Osteoblast (primary cell): ENCODE measurements around the gene RGS13. TPM values are rescaled to one million over a fixed set of nuclear protein-coding genes. Genes with fewer than 3 reads are reported as not detected.

Experiments
- DNase-seq: peaks from one replicate; pipeline ENCODE4 v3.0.0; 2011; ENCODE audit warnings: low spot score, mixed read lengths; ENCODE audit not compliant: insufficient read length; ENCODE audit errors: missing footprints
- H2AFZ ChIP-seq: 2 replicates; pipeline ENCODE4 v1.6.0; 2011; ENCODE audit warnings: mild to moderate bottlenecking, low read length
- H3K27ac ChIP-seq: 2 replicates; pipeline ENCODE4 v1.5.1; 2011; ENCODE audit warnings: mild to moderate bottlenecking, low read depth, low read length, moderate library complexity
- H3K27me3 ChIP-seq: 2 replicates; pipeline ENCODE4 v1.6.0; 2012; ENCODE audit warnings: mild to moderate bottlenecking, control low read depth, inconsistent platforms, low read length, moderate library complexity; ENCODE audit not compliant: insufficient read depth
- H3K36me3 ChIP-seq: 2 replicates; pipeline ENCODE4 v1.5.1; 2011; ENCODE audit warnings: mild to moderate bottlenecking, low read length, control low read depth, moderate library complexity; ENCODE audit not compliant: insufficient read depth
- H3K4me1 ChIP-seq: 2 replicates; pipeline ENCODE4 v1.5.1; 2011; ENCODE audit warnings: mild to moderate bottlenecking, low read length, control low read depth, moderate library complexity; ENCODE audit not compliant: insufficient read depth
- H3K4me2 ChIP-seq: 2 replicates; pipeline ENCODE4 v1.6.0; 2011; ENCODE audit warnings: mild to moderate bottlenecking, low read length; ENCODE audit not compliant: insufficient read depth
- H3K4me3 ChIP-seq: fragments of 200-600 bp; sonication (generic); 3 replicates; pipeline ENCODE4 v1.5.1; 2012; ENCODE audit warnings: mild to moderate bottlenecking, low read length, inconsistent platforms; ENCODE audit not compliant: insufficient read depth
- H3K79me2 ChIP-seq: 2 replicates; pipeline ENCODE4 v1.6.0; 2012; ENCODE audit warnings: mild to moderate bottlenecking, low read length, control low read depth, inconsistent platforms; ENCODE audit not compliant: insufficient read depth
- H3K9me3 ChIP-seq: 2 replicates; pipeline ENCODE4 v1.5.1; 2011; ENCODE audit warnings: low read depth, low read length, control low read depth
- H4K20me1 ChIP-seq: 2 replicates; pipeline ENCODE4 v1.6.0; 2012; ENCODE audit warnings: mild to moderate bottlenecking, low read length, control low read depth; ENCODE audit not compliant: insufficient read depth
- CTCF ChIP-seq: IDR thresholded peaks from 2 replicates; pipeline ENCODE4 v1.5.1; 2011; ENCODE audit warnings: mild to moderate bottlenecking, low read depth, low read length, moderate library complexity; ENCODE audit errors: extremely low read depth
- total RNA-seq: library from RNA; depleted of rRNA; stranded (reverse); fragments of >200 nt; gene quantifications from 2 replicates; pipeline ENCODE4 v1.2.3, GENCODE V29; 2012

The RGS13 gene
- total RNA-seq: not detected in 2 replicates

GRCh38 chr1:192635939-192636338, at the start of gene RGS13:
Gene RGS13 (plus strand): TSS chr1:192636147. CDS start chr1:192644335, 8,188 bp downstream.
- Histone ChIP-seq H4K20me1 (no peaks in the 10 kb centered on the region), H3K36me3 (no peaks in the 10 kb centered on the region), H3K4me3 (no peak within 1 kb of the TSS), H3K4me2 (no peak within 1 kb of the TSS), H3K79me2 (no peaks in the 10 kb centered on the region), H3K27ac (no peak within 1 kb of the TSS), H3K9me3 (no peaks in the 10 kb centered on the region), H2AFZ (peak within 1 kb of the TSS; percentile 55), H3K4me1 (peaks cover 8% of the 10 kb centered on the region), H3K27me3 (no peaks in the 10 kb centered on the region)
- TF ChIP-seq CTCF: no peak
- DNase-seq: no peak

GRCh38 chr1:192587386-192588266, 48.3 kb upstream of the RGS13 start:
- no peak for TF ChIP-seq CTCF
- no peak for DNase-seq
- Histone ChIP-seq H4K20me1 (no peaks in the 10 kb centered on the region), H3K36me3 (no peaks in the 10 kb centered on the region), H3K27me3 (no peaks in the 10 kb centered on the region), H3K27ac (no peak overlapping the region), H3K79me2 (no peaks in the 10 kb centered on the region), H3K4me3 (no peak overlapping the region), H2AFZ (no peak overlapping the region), H3K4me1 (peaks cover 17% of the 10 kb centered on the region), H3K9me3 (no peaks in the 10 kb centered on the region), H3K4me2 (no peak overlapping the region)

- Histone ChIP-seq H3K36me3 (no peaks in the 10 kb centered on the region), H3K27me3 (no peaks in the 10 kb centered on the region), H3K9me3 (no peaks in the 10 kb centered on the region), H3K4me2 (no peak overlapping the region), H4K20me1 (no peaks in the 10 kb centered on the region), H2AFZ (no peak overlapping the region), H3K4me1 (peaks cover 23% of the 10 kb centered on the region), H3K27ac (no peak overlapping the region), H3K79me2 (no peaks in the 10 kb centered on the region), H3K4me3 (no peak overlapping the region)
- no peak for DNase-seq
- no peak for TF ChIP-seq CTCF
Measured at GRCh38 chr1:192588546-192588945, 47.4 kb upstream of the RGS13 start.

GRCh38 chr1:192589813-192590212, 46.1 kb upstream of the RGS13 start:
- Histone ChIP-seq H3K4me1 (peaks cover 23% of the 10 kb centered on the region), H2AFZ (no peak overlapping the region), H3K36me3 (no peaks in the 10 kb centered on the region), H3K79me2 (no peaks in the 10 kb centered on the region), H3K4me2 (peak overlapping the region; percentile 0), H3K4me3 (no peak overlapping the region), H3K9me3 (no peaks in the 10 kb centered on the region), H4K20me1 (no peaks in the 10 kb centered on the region), H3K27me3 (no peaks in the 10 kb centered on the region), H3K27ac (no peak overlapping the region)
- no peak for DNase-seq
- no peak for TF ChIP-seq CTCF
